ENCODE results near the gene ACTRT2. TPM values are rescaled to one million over a fixed set of nuclear protein-coding genes. Genes with fewer than 3 reads are reported as not detected.

ACTRT2 gene
- total and polyA plus RNA-seq, 10 of the 15 experiments (the other 5 are each of a cell fraction or from before 2014, with no cell fraction given): not detected

GRCh38 chr1:2982615-2983318, 38.5 kb upstream of the ACTRT2 start (continued):
- TF ChIP-seq ZNF687 (IDR thresholded peaks at IDR 0.05) (no peak), RELA (IDR thresholded peaks at IDR 0.05; ENCODE audit: borderline replicate concordance, partially characterized antibody) (no peak), CHD2 (IDR thresholded peaks at IDR 0.05; ENCODE audit: borderline replicate concordance, low read depth, low read length) (no peak)

- H3K9me3 ChIP-seq (replicated peaks; ENCODE audit: control insufficient read depth, insufficient read depth, low read length): no peaks in the 10 kb centered on the region
- FAIRE-seq: no peak
- DNase-seq (ENCODE audit: low read depth, low spot score): no peak
- ChIA-PET CTCF (no interaction called here), RAD21 (ENCODE audit: unreplicated experiment) (no interaction called here), SMC1A (ENCODE audit: uncharacterized antibody, unreplicated experiment) (no interaction called here), POLR2A (no interaction called here)
- H3K27ac ChIP-seq (ENCODE audit: control insufficient read depth, insufficient read depth): no peak overlapping the region
- no peaks in the 10 kb centered on the region for H3K27me3 ChIP-seq (replicated peaks in 1 of 2; ENCODE audit: control insufficient read depth in 2 of 2, insufficient read depth in 2 of 2, low read length in 1 of 2)
- no peaks in the 10 kb centered on the region for H3K4me1 ChIP-seq (ENCODE audit: control insufficient read depth, insufficient read depth, low read length)
- H3K4me3 ChIP-seq: no peak overlapping the region
- intact Hi-C loops (cut with micrococcal nuclease; ENCODE audit: unreplicated experiment): no loop called here
- H4K20me1 ChIP-seq (ENCODE audit: control insufficient read depth, insufficient read depth): no peaks in the 10 kb centered on the region
- H3K36me3 ChIP-seq (ENCODE audit: control insufficient read depth in 2 of 2, insufficient read depth in 2 of 2, low read length in 1 of 2): no peaks in the 10 kb centered on the region
- no peak for TF ChIP-seq GATAD2B (conservative IDR thresholded peaks at IDR 0.05; ENCODE audit: low read depth)
- BruUV-seq (replicated peaks): no TSS peak
- no peak for ATAC-seq
- WGBS (ENCODE audit: insufficient coverage, insufficient replicate concordance, low lambda C conversion rate, missing lambda C conversion rate): 64% methylated on average over 15 of the region's 15 CpGs
- in situ Hi-C loops (cut with MboI): no loop called here
- H2AFZ ChIP-seq (ENCODE audit: control insufficient read depth, low read depth, low read length): no peak overlapping the region
- H3K9ac ChIP-seq (ENCODE audit: control insufficient read depth, insufficient read depth, low read length): no peak overlapping the region
- no peaks in the 10 kb centered on the region for H3K79me2 ChIP-seq (ENCODE audit: control insufficient read depth, insufficient read depth, low read length)
- H3K4me2 ChIP-seq (ENCODE audit: control insufficient read depth, insufficient read depth): no peak overlapping the region
Measured at GRCh38 chr1:2983319-2983705, 38.0 kb upstream of the ACTRT2 start.

Measured in GM12878 (cell line).